Ectodermal cell (in vitro differentiated cells): ENCODE data around the gene FAM161A.
"Not testable (repeated sequence)": the region's sequence is repeated elsewhere in the genome, so short reads cannot be mapped to it uniquely, and the experiment has no call there.

ENCODE experiments used
- H3K27ac ChIP-seq: 2 replicates; pipeline ENCODE4 v1.7.0; 2013; ENCODE audit warnings: mild to moderate bottlenecking, low read depth, low read length; ENCODE audit not compliant: insufficient read depth, poor library complexity, severe bottlenecking
- H3K27me3 ChIP-seq: 2 replicates; pipeline ENCODE4 v1.7.0; 2013; ENCODE audit warnings: mild to moderate bottlenecking, low read length; ENCODE audit not compliant: insufficient read depth, control insufficient read depth, poor library complexity, severe bottlenecking
- H3K36me3 ChIP-seq: one replicate; pipeline ENCODE4 v1.7.0; 2013; ENCODE audit warnings: low read length; ENCODE audit not compliant: control insufficient read depth, insufficient read depth
- H3K4me1 ChIP-seq: one replicate; pipeline ENCODE4 v1.7.0; 2013; ENCODE audit warnings: low read length; ENCODE audit not compliant: control insufficient read depth, insufficient read depth
- H3K4me3 ChIP-seq: 2 replicates; pipeline ENCODE4 v1.7.0; 2013; ENCODE audit warnings: low read depth, low read length, control low read depth; ENCODE audit not compliant: insufficient read depth
- H3K9me3 ChIP-seq: 2 replicates; pipeline ENCODE4 v1.7.0; 2013; ENCODE audit warnings: mild to moderate bottlenecking, low read length, moderate library complexity; ENCODE audit not compliant: control insufficient read depth
- WGBS, 2 experiments: methylation state at CpG; one replicate each; pipeline ENCODE4 v1.1.7; 2013; ENCODE audit warnings: missing lambda C conversion rate in 2 of 2; 5-methylcytosine and 5-hydroxymethylcytosine counted together

FAM161A gene

GRCh38 chr2:61808693-61809092 lies 45.2 kb downstream of the FAM161A start:
- WGBS, 2 experiments: 93 to 95% methylated on average over 5 of the region's 5 CpGs
- not testable (repeated sequence) for H3K4me1 ChIP-seq, H3K36me3 ChIP-seq, H3K9me3 ChIP-seq, H3K27me3 ChIP-seq, H3K4me3 ChIP-seq, H3K27ac ChIP-seq

DNA sequence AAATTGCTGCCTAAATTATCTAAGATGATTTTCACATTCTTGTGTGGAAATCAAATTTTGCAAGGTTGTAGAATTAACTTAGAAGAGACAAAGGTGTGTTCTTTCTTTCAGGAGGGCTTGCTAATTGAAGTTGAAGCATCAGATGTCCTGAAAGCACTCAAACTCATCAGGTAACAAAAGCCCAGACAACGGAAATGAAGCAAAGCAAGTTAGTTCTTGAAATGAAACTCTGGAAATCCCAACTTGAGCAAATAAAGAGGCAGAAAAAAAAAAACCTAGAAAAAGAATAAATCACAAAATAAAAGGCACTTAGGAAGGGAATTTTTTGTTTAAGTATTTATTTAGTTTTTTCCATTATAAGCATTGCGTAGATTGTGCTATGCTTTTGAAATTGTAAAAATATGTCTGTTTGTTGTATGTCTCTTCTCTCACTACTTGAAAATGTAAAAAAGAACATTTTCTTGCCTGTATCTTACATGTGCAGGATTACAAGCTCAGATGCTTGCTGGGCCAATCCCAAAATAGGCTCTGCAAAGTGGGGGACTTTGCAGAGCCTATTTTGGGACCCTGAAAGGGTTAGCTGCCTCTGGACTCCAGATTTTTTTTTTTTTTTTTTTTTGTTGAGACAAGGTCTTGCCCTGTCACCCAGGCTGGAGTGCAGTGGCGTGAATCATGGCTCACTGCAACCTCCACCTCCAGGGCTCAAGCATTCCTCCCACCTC lies 46.7 kb downstream of the FAM161A start:
- H3K4me3 ChIP-seq: no peak overlapping the region
- no peaks in the 10 kb centered on the region for H3K27me3 ChIP-seq
- no peaks in the 10 kb centered on the region for H3K36me3 ChIP-seq
- 89 to 96% methylated on average over 3 of the region's 3 CpGs for WGBS, 2 experiments
- H3K27ac ChIP-seq: no peak overlapping the region
- no peaks in the 10 kb centered on the region for H3K9me3 ChIP-seq
- no peaks in the 10 kb centered on the region for H3K4me1 ChIP-seq

- WGBS, 2 experiments: 90 to 92% methylated on average over 4 of the region's 4 CpGs
- H3K36me3 ChIP-seq: no peaks in the 10 kb centered on the region
Observed at GRCh38 chr2:61802548-61802947, 51.3 kb downstream of the FAM161A start.

DNA sequence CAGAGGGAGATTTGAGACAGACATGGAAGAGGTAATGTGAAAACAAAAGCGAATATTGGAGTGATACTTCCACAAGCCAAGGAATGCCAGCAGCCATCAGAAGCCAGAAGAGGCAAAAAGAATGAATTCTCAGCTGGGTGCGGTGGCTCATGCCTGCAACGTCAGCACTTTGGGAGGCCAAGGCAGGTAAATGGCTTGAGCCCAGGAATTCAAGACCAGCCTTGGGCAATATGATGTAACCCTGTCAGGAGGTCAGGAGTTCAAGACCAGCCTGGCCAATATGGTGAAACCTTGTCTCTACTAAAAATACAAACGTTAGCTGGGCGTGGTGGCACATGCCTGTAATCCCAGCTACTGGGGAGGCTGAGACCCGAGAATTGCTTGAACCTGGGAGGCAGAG lies 54.8 kb downstream of the FAM161A start:
- Histone ChIP-seq H3K4me1 (no peaks in the 10 kb centered on the region), H3K27ac (no peak overlapping the region), H3K4me3 (no peak overlapping the region), H3K27me3 (peaks cover 5% of the 10 kb centered on the region), H3K9me3 (no peaks in the 10 kb centered on the region), H3K36me3 (no peaks in the 10 kb centered on the region)
- 90 to 92% methylated on average over 6 of the region's 6 CpGs for WGBS, 2 experiments

More at GRCh38 chr2:61802548-61802947, 51.3 kb downstream of the FAM161A start:
- Histone ChIP-seq H3K9me3 (no peaks in the 10 kb centered on the region), H3K4me1 (no peaks in the 10 kb centered on the region), H3K27me3 (no peaks in the 10 kb centered on the region), H3K4me3 (no peak overlapping the region), H3K27ac (no peak overlapping the region)

- WGBS, 2 experiments: 81 to 84% methylated on average over 4 of the region's 4 CpGs
- H3K4me1 ChIP-seq, H3K36me3 ChIP-seq, H3K9me3 ChIP-seq, H3K4me3 ChIP-seq, H3K27ac ChIP-seq: not testable (repeated sequence)
- peaks cover 11% of the 10 kb centered on the region for H3K27me3 ChIP-seq
Observed at GRCh38 chr2:61797446-61797845, 56.4 kb downstream of the FAM161A start.

GRCh38 chr2:61795408-61795807 lies 58.5 kb downstream of the FAM161A start:
- Histone ChIP-seq H3K27ac (no peak overlapping the region), H3K4me3 (no peak overlapping the region), H3K9me3 (no peaks in the 10 kb centered on the region), H3K27me3 (peaks cover 11% of the 10 kb centered on the region), H3K4me1 (no peaks in the 10 kb centered on the region), H3K36me3 (no peaks in the 10 kb centered on the region)
- 76 to 81% methylated on average over 2 of the region's 2 CpGs for WGBS, 2 experiments

DNA sequence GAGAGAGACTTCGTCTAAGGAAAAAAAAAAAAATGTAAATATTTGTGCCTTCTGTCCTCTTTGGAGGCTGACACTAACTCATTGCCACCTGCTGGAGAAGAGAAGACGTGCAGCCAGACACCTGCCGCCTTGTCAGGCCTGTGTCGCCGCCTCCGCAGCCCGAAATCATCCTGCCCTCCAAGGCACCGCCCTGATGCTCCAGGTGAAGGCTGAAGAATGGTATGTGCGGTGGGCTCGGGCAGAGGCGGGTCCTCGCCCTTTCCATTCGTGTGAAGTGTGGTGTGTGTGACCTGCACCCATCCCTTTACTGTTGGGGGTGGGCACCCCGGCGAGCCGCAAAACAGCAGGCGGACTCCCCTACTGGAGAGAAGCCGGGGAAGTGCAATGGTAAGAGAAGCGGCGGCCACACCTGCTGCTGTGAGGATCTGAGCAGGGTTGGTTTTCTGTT lies 60.4 kb downstream of the FAM161A start:
- Histone ChIP-seq H3K9me3 (no peaks in the 10 kb centered on the region), H3K4me3 (no peak overlapping the region), H3K36me3 (no peaks in the 10 kb centered on the region), H3K27ac (no peak overlapping the region), H3K27me3 (peaks cover 11% of the 10 kb centered on the region), H3K4me1 (no peaks in the 10 kb centered on the region)
- 17% methylated on average over 20 of the region's 20 CpGs for WGBS, 2 experiments

DNA sequence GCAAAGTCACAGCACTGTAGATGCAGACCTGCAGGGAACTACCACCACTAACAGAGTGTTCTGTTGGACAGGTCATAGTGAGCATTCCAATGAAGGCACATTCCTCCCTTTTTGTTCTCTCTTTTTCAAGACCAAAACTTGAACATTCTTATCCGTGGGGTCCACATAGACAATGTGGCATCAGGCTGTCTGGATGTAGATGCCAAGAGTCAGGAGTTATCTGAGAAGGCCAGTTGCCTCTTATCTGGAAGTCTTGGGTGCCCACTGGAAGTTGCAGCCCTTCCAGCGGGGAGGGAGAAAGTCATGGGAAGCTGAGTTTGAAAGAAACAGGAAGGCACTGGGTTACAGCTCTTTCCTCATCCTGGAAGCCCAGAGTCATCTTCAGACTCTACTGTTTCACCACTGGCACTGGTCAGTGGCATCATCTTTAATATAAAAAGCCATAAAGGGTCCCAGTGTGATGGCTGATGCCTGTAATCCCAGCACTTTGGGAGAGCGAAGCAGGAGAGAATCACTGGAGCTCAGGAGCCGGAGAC lies 61.4 kb downstream of the FAM161A start:
- no peaks in the 10 kb centered on the region for H3K9me3 ChIP-seq
- 86 to 95% methylated on average over 4 of the region's 4 CpGs for WGBS, 2 experiments
- no peaks in the 10 kb centered on the region for H3K4me1 ChIP-seq
- H3K4me3 ChIP-seq: no peak overlapping the region
- no peak overlapping the region for H3K27ac ChIP-seq
- H3K36me3 ChIP-seq: no peaks in the 10 kb centered on the region
- H3K27me3 ChIP-seq: peaks cover 11% of the 10 kb centered on the region

GRCh38 chr2:61789807-61790602 lies 63.9 kb downstream of the FAM161A start:
- H3K27me3 ChIP-seq: peaks cover 11% of the 10 kb centered on the region
- 86 to 88% methylated on average over 8 of the region's 8 CpGs for WGBS, 2 experiments
- H3K4me1 ChIP-seq: no peaks in the 10 kb centered on the region
- no peaks in the 10 kb centered on the region for H3K9me3 ChIP-seq
- H3K4me3 ChIP-seq: no peak overlapping the region
- H3K36me3 ChIP-seq: no peaks in the 10 kb centered on the region
- H3K27ac ChIP-seq: no peak overlapping the region

DNA sequence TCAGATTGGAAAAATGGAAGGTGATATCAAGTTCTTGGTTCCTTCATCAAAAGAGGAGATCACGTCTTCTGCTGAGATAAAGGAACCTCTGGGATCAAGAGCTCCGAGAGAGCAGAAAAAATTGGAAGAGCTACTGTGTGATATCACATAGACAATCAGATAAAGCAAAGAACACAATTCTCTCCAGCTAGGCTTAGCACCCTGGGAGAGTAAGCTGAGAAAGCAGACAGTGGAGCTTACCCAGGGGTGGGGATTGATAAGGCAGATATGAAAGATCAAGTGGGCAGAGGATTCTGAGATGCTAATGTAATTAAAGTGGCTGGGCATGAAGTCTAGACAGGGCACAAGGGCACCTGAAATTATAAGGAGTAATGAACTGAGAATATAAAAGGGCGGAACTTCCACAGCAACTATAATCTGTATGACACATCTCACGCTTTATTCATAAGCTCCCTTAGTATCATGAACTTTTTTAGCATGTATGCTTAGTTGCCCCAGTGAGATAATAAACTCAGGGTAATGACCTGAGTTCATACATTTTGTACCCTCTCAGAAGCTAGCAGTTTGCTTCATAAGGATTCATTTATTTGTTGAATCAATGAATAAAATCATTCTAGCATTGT lies 65.8 kb downstream of the FAM161A start:
- WGBS, 2 experiments: 93 to 94% methylated on average over 1 to 4 of the region's 4 CpGs
- H3K36me3 ChIP-seq: no peaks in the 10 kb centered on the region
- H3K27me3 ChIP-seq: no peaks in the 10 kb centered on the region
- H3K4me3 ChIP-seq: no peak overlapping the region
- no peak overlapping the region for H3K27ac ChIP-seq
- no peaks in the 10 kb centered on the region for H3K4me1 ChIP-seq
- no peaks in the 10 kb centered on the region for H3K9me3 ChIP-seq
